Measurements from ENCODE around the gene ABCB6.
"Not testable (repeated sequence)": the region's sequence is repeated elsewhere in the genome, so short reads cannot be mapped to it uniquely, and the experiment has no call there.

The ABCB6 gene

DNA sequence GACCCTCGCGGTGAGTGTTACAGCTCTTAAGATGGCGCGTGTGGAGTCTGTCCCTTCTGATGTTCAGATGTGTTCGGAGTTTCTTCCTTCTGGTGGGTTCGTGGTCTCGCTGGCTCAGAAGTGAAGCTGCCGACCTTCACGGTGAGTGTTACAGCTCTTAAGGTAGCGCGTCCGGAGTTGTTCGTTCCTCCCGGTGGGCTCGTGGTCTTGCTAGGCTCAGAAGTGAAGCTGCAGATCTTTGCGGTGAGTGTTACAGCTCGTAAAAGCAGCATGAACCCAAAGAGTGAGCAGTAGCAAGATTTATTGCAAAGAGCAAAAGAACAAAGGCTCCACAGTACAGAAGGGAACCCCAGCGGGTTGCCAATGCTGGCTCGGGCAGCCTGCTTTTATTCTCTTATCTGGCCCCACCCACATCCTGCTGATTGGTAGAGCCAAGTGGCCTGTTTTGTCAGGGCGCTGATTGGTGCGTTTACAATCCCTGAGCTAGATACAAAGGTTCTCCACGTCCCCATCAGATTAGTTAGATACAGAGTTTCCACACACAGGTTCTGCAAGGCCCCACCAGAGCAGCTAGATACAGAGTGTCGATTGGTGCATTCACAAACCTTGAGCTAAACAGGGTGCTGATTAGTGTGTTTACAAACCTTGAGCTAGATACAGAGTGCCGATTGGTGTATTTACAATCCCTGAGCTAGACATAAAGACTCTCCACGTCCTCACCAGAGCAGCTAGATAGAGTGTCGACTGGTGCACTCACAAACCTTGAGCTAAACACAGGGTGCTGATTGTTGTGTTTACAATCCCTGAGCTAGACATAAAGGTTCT, 18.0 kb downstream of the ABCB6 start:
- not testable (repeated sequence) for H3K36me3 ChIP-seq (ENCODE audit: control insufficient read depth, insufficient read depth, low read length); H3K4me3 ChIP-seq (ENCODE audit: low read depth, low read length); H3K4me1 ChIP-seq (ENCODE audit: control insufficient read depth, insufficient read depth, low read length); H3K27me3 ChIP-seq (ENCODE audit: control insufficient read depth, insufficient read depth, low read length); H3K9ac ChIP-seq (ENCODE audit: low read length); H3K9me3 ChIP-seq (ENCODE audit: control insufficient read depth, insufficient read depth, low read depth, low read length); H3K27ac ChIP-seq (ENCODE audit: low read depth, low read length)

DNA sequence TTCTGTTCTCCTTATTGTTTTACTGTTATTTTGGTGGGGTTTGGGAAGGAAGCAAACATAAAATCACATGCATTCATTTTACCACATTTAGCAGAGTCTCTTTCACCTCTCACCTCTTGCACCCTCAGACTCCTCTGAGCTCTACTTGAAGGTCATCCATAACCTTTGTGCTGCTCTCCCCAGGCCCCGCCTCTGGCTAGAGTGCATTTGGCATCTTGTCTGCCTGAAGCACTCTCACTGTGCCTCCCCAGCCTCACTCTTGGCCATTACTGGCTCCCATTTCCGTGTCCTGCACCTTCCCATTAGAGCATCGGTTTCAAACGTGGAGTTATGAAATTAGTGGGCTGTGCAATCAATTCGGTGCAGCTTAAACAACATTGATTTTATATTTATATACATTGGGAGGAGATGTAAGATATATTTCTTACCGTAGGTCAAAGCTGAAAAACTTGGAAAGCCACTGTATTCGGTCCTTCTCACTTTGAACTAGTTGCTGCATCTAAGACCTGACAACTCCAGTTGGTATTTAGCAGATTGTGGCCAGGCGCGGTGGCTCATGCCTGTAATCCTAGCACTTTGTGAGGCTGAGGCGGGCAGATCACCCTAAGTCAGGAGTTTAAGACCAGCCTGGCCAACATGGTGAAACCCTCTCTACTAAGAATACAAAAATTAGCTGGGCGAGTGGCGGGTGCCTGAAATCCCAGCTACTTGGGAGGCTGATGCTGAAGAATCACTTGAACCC, 19.1 kb downstream of the ABCB6 start:
- Histone ChIP-seq H3K27ac (ENCODE audit: low read depth, low read length) (no peak overlapping the region), H3K4me3 (ENCODE audit: low read depth, low read length) (no peak overlapping the region), H3K9me3 (ENCODE audit: control insufficient read depth, insufficient read depth, low read depth, low read length) (0 out of 2 replicates have a peak, but pooled peaks cover 2% of the 10 kb centered on the region), H3K36me3 (ENCODE audit: control insufficient read depth, insufficient read depth, low read length) (no peaks in the 10 kb centered on the region), H3K4me1 (ENCODE audit: control insufficient read depth, insufficient read depth, low read length) (no peaks in the 10 kb centered on the region), H3K27me3 (ENCODE audit: control insufficient read depth, insufficient read depth, low read length) (no peaks in the 10 kb centered on the region), H3K9ac (ENCODE audit: low read length) (no peak overlapping the region)

DNA sequence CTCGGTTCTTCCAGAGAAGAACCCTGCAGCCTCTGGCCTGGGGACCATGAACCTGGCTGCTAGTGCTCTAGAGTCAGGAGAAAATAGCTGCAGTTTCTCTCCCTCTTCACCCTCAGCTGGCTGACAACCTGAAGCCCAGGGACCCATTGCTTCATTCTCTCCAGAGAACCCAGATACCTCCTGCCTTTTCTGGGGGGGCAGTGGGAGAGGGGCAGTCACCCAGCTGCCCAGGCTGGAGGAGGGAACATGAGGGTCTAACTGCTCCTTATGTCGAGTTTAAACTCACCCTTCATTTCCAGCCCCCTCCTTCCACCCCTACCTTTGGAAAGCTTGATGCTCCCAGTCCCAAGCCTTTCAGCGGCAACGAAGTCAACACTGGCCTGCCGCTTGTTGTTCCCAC, 19.8 kb downstream of the ABCB6 start:
- Histone ChIP-seq H3K4me3 (ENCODE audit: low read depth, low read length) (no peak overlapping the region), H3K27me3 (ENCODE audit: control insufficient read depth, insufficient read depth, low read length) (no peaks in the 10 kb centered on the region), H3K9me3 (ENCODE audit: control insufficient read depth, insufficient read depth, low read depth, low read length) (no peaks in the 10 kb centered on the region), H3K9ac (ENCODE audit: low read length) (no peak overlapping the region), H3K4me1 (ENCODE audit: control insufficient read depth, insufficient read depth, low read length) (no peaks in the 10 kb centered on the region), H3K36me3 (ENCODE audit: control insufficient read depth, insufficient read depth, low read length) (no peaks in the 10 kb centered on the region), H3K27ac (ENCODE audit: low read depth, low read length) (no peak overlapping the region)

DNA sequence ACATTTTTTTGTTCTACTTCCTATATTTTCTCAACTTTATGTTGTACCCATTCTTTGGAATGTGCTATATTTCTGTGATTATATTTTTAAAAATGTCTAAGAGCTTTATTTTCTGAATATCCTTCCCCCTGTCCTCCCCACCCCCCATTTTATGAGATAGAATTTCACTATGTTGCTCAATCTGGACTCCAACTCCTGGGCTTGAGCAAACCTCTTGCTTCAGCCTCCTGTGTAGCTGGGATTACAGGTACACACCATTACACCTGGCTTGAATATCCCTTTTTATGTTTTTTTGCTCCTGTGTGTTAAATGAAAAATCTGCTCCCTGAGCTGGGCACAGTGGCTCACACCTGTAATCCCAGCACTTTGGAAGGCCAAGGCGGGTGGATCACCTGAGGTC, 21.4 kb downstream of the ABCB6 start:
- H3K36me3 ChIP-seq (ENCODE audit: control insufficient read depth, insufficient read depth, low read length) = no peaks in the 10 kb centered on the region
- no peaks in the 10 kb centered on the region for H3K4me1 ChIP-seq (ENCODE audit: control insufficient read depth, insufficient read depth, low read length)
- H3K9me3 ChIP-seq (ENCODE audit: control insufficient read depth, insufficient read depth, low read depth, low read length) = no peaks in the 10 kb centered on the region
- H3K4me3 ChIP-seq (ENCODE audit: low read depth, low read length) = no peak overlapping the region
- H3K9ac ChIP-seq (ENCODE audit: low read length) = no peak overlapping the region
- no peaks in the 10 kb centered on the region for H3K27me3 ChIP-seq (ENCODE audit: control insufficient read depth, insufficient read depth, low read length)
- no peak overlapping the region for H3K27ac ChIP-seq (ENCODE audit: low read depth, low read length)

DNA sequence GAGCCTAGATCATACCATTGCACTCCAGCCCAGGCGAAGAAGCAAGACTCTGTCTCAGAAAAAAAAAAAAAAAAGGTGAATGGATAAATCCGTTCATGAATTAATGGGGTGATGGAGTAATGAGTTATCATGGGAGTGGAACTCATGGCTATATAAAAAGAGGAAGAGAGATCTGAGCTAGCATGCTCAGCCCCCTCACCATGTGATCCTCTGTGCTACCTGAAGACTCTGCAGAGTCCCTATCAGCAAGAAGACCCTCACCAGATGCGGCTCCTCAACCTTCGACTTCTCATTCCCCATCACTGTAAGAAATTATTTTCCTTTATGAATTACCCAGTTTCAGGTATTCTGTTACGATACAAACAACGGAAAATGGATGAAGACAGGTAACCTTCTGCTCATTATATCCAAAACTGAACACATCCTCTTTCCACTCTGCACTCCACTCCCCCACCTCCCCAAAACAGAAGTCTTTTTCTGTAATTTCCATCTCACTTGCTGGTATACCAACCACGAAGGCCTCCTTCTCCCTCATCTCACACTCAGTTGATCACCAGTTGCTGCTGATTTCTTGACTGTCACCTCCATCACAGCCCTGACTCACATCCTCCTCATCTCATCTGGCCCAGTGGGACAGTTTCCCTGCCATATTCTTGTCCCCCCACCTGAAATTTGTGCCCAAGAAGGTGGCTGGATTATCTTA, 31.9 kb downstream of the ABCB6 start:
- Histone ChIP-seq H3K9ac (ENCODE audit: low read length) (no peak overlapping the region), H3K36me3 (ENCODE audit: control insufficient read depth, insufficient read depth, low read length) (peaks cover 25% of the 10 kb centered on the region), H3K27ac (ENCODE audit: low read depth, low read length) (no peak overlapping the region), H3K27me3 (ENCODE audit: control insufficient read depth, insufficient read depth, low read length) (no peaks in the 10 kb centered on the region), H3K4me1 (ENCODE audit: control insufficient read depth, insufficient read depth, low read length) (no peaks in the 10 kb centered on the region), H3K4me3 (ENCODE audit: low read depth, low read length) (no peak overlapping the region), H3K9me3 (ENCODE audit: control insufficient read depth, insufficient read depth, low read depth, low read length) (no peaks in the 10 kb centered on the region)

DNA sequence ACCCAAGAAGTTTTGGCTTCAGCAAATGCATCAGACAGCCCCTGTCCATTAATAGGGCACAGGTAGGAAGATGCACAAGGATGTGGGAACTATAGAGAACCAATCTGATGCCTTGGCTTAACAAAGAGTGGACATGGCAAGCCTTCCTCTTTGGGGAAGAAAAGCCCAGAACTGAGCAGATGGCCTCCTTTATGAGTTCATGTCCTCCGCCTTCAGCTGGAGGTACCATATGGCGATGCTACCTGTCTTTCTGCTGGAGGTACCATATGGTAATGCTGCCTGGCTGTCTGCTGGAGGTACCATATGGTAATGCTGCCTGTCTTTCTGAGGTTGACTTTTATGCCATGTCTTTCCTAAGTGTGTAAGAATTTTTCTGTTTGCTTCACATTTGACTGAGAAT, 34.6 kb downstream of the ABCB6 start:
- H3K27me3 ChIP-seq (ENCODE audit: control insufficient read depth, insufficient read depth, low read length) = no peaks in the 10 kb centered on the region
- no peak overlapping the region for H3K4me3 ChIP-seq (ENCODE audit: low read depth, low read length)
- H3K9ac ChIP-seq (ENCODE audit: low read length) = no peak overlapping the region
- H3K4me1 ChIP-seq (ENCODE audit: control insufficient read depth, insufficient read depth, low read length) = peaks cover 1% of the 10 kb centered on the region; the same call in 1 of the 2 replicates
- peaks cover 49% of the 10 kb centered on the region for H3K36me3 ChIP-seq (ENCODE audit: control insufficient read depth, insufficient read depth, low read length)
- no peaks in the 10 kb centered on the region for H3K9me3 ChIP-seq (ENCODE audit: control insufficient read depth, insufficient read depth, low read depth, low read length)
- H3K27ac ChIP-seq (ENCODE audit: low read depth, low read length) = no peak overlapping the region

DNA sequence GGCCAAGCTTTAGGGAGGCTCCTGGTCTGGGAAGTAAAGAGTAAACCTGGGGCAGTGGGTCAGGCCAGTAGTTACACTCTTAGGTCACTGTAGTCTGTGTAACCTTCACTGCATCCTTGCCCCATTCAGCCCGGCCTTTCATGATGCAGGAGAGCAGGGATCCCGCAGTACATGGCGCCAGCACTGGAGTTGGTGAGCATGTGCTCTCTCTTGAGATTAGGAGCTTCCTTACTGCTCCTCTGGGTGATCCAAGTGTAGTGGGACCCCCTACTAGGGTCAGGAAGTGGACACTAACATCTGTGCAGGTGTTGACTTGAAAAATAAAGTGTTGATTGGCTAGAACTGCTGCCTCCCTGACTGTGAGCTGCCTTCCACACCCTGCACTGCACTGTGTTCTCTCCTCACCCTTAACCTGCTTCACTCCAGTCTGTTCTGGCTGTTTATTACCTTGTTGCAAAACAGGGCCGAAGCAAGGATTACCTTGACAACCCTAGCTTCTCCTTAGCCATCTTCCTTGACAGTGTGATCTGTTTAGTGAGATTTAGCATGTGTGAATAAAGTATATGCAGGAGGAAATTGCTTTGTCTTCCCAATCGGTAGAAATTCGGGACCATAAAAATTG, 35.5 kb downstream of the ABCB6 start:
- Histone ChIP-seq H3K27ac (ENCODE audit: low read depth, low read length) (no peak overlapping the region), H3K4me3 (ENCODE audit: low read depth, low read length) (no peak overlapping the region), H3K36me3 (ENCODE audit: control insufficient read depth, insufficient read depth, low read length) (peaks cover 49% of the 10 kb centered on the region), H3K9me3 (ENCODE audit: control insufficient read depth, insufficient read depth, low read depth, low read length) (no peaks in the 10 kb centered on the region), H3K4me1 (ENCODE audit: control insufficient read depth, insufficient read depth, low read length) (peaks cover 6% of the 10 kb centered on the region), H3K9ac (ENCODE audit: low read length) (no peak overlapping the region), H3K27me3 (ENCODE audit: control insufficient read depth, insufficient read depth, low read length) (no peaks in the 10 kb centered on the region)

DNA sequence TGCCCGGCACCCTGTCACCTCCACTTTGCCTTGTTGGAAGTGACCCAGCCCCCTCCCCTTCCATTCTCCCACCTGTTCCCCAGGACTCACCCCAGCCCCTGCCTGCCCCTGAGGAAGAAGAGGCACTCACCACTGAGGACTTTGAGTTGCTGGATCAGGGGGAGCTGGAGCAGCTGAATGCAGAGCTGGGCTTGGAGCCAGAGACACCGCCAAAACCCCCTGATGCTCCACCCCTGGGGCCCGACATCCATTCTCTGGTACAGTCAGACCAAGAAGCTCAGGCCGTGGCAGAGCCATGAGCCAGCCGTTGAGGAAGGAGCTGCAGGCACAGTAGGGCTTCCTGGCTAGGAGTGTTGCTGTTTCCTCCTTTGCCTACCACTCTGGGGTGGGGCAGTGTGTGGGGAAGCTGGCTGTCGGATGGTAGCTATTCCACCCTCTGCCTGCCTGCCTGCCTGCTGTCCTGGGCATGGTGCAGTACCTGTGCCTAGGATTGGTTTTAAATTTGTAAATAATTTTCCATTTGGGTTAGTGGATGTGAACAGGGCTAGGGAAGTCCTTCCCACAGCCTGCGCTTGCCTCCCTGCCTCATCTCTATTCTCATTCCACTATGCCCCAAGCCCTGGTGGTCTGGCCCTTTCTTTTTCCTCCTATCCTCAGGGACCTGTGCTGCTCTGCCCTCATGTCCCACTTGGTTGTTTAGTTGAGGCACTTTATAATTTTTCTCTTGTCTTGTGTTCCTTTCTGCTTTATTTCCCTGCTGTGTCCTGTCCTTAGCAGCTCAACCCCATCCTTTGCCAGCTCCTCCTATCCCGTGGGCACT, 36.2 kb downstream of the ABCB6 start:
- H3K9me3 ChIP-seq (ENCODE audit: control insufficient read depth, insufficient read depth, low read depth, low read length) = no peaks in the 10 kb centered on the region
- H3K36me3 ChIP-seq (ENCODE audit: control insufficient read depth, insufficient read depth, low read length) = peaks cover 49% of the 10 kb centered on the region
- H3K4me1 ChIP-seq (ENCODE audit: control insufficient read depth, insufficient read depth, low read length) = peaks cover 6% of the 10 kb centered on the region
- no peak overlapping the region for H3K9ac ChIP-seq (ENCODE audit: low read length)
- no peaks in the 10 kb centered on the region for H3K27me3 ChIP-seq (ENCODE audit: control insufficient read depth, insufficient read depth, low read length)
- no peak overlapping the region for H3K27ac ChIP-seq (ENCODE audit: low read depth, low read length)
- no peak overlapping the region for H3K4me3 ChIP-seq (ENCODE audit: low read depth, low read length)

DNA sequence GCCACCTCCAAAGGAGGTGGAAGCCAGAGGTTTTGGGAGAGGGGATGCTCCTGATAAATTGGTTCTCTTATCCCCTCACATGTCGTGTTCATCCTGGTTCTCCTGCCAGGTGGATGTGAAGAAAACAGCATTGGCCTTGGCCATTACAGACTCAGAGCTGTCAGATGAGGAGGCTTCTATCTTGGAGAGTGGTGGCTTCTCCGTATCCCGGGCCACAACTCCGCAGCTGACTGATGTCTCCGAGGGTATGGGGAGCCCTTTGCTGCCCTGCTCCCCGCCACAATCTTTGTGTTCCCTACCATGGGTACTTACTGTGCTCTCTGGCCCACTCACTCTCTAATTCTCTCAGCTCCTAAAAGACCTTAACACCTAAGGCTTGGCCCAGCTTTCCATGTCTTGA, 37.2 kb downstream of the ABCB6 start:
- no peak overlapping the region for H3K9ac ChIP-seq (ENCODE audit: low read length)
- peaks cover 6% of the 10 kb centered on the region for H3K4me1 ChIP-seq (ENCODE audit: control insufficient read depth, insufficient read depth, low read length)
- H3K27ac ChIP-seq (ENCODE audit: low read depth, low read length) = no peak overlapping the region
- H3K9me3 ChIP-seq (ENCODE audit: control insufficient read depth, insufficient read depth, low read depth, low read length) = no peaks in the 10 kb centered on the region
- peaks cover 49% of the 10 kb centered on the region for H3K36me3 ChIP-seq (ENCODE audit: control insufficient read depth, insufficient read depth, low read length)
- no peak overlapping the region for H3K4me3 ChIP-seq (ENCODE audit: low read depth, low read length)
- H3K27me3 ChIP-seq (ENCODE audit: control insufficient read depth, insufficient read depth, low read length) = no peaks in the 10 kb centered on the region

DNA sequence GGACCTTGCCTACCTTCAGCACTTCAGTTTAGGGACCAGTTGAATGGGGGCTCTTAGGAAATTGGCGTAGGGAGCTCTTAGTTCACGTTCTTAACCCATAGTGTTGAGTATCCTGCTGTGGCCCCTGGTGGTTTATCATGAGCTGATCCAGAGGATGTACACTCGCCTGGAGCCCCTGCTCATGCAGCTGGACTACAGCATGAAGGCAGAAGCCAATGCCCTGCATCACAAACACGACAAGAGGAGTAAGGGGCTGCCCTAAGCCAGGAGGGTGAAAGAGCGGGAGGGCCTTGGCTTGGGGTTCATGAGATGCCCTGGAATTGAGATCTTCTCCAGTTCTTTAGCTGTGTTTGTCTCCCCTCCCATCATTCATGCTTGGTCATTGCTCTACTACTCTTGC, 37.8 kb downstream of the ABCB6 start:
- H3K4me1 ChIP-seq (ENCODE audit: control insufficient read depth, insufficient read depth, low read length) = peaks cover 8% of the 10 kb centered on the region
- no peak overlapping the region for H3K9ac ChIP-seq (ENCODE audit: low read length)
- no peak overlapping the region for H3K4me3 ChIP-seq (ENCODE audit: low read depth, low read length)
- no peak overlapping the region for H3K27ac ChIP-seq (ENCODE audit: low read depth, low read length)
- H3K9me3 ChIP-seq (ENCODE audit: control insufficient read depth, insufficient read depth, low read depth, low read length) = no peaks in the 10 kb centered on the region
- H3K27me3 ChIP-seq (ENCODE audit: control insufficient read depth, insufficient read depth, low read length) = no peaks in the 10 kb centered on the region
- peaks cover 49% of the 10 kb centered on the region for H3K36me3 ChIP-seq (ENCODE audit: control insufficient read depth, insufficient read depth, low read length)

All from HUES6 (cell line).